Stimulated activated CD4-positive, alpha-beta T cell treated with anti-CD3 and anti-CD28 coated beads, Interleukin-4, amount 100 ng/mL, for 1 hour (primary cell): ENCODE measurements around the gene TMEM167B.
"Not testable (repeated sequence)": the region's sequence is repeated elsewhere in the genome, so short reads cannot be mapped to it uniquely, and the experiment has no call there.

Experiments
- DNase-seq: peaks from one replicate; pipeline ENCODE4 v3.0.0-alpha.2; 2020

TMEM167B gene

DNA sequence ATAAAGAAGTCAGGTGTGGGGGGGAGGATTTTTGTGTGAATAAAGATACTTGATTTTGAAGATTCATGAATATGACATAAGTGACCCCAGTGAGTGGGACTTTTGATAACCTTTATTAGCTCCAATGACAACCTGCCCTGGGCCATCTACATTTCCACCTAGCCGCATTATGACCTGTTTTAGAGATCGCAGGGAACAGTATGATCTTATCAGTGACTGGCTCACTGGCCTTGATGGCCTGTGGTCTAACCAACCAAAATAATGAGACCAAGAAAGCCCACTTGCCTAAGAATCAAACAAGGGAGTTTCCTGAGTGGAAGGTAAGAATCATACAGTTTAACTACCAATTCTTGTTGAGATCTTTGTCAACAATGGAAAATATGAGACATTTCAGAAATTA lies 25.1 kb downstream of the TMEM167B start:
- DNase-seq: no peak

DNA sequence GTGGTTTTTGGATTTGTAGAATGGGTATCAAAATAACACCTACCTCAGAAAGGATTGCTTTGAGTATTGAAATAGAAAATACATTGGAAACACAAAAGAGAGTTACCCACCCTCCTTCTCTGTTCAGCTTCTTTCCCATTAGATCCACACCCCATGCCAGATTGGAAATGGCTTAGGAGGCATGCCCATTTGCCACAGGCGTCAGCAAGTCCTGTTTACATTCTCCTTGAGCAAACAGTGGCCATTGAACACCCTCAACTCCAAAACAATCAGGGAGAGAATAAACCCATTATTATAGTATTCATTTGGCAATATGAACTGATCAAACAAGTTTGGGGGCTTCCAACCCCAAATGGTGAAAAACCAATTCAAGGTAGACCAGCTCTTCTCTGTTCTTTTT lies 25.7 kb downstream of the TMEM167B start:
- DNase-seq: no peak

DNA sequence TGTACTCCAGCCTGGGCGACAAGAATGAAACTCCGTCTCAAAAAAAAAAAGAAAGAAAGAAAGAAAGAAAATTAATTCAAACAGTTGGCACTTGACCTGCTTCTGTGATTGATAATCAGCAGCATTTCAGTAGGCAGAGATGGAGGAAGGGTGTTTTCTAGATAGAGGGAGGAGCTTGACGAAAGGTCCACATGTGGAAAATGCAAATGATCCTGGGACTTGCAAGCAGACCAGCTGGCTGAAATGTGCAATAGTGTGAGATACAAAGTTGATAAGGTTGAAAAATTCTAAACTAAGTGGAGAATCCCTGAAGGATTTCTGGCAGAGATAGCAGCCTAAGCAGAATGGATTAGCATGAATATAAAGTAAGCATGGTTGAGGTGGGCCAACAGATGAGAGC lies 27.5 kb downstream of the TMEM167B start:
- no peak for DNase-seq

DNA sequence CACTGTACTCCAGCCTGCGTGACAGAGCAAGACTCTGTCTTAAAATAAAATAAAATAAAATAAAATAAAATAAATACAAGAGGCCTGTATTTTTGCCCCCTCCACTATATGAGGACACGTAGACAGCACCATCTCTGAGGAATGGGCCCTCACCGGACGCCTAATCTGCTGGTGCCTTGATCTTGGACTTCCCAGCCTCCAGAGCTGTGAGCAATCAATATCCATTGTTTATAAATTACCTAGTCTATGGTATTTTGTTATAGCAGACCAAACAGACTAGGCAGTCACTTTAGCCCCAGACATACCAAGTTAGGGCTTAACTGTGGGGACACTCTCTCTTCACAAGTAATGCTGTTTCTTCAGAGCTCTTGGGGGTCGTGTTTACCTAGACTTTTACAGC lies 29.8 kb downstream of the TMEM167B start:
- DNase-seq: no peak

DNA sequence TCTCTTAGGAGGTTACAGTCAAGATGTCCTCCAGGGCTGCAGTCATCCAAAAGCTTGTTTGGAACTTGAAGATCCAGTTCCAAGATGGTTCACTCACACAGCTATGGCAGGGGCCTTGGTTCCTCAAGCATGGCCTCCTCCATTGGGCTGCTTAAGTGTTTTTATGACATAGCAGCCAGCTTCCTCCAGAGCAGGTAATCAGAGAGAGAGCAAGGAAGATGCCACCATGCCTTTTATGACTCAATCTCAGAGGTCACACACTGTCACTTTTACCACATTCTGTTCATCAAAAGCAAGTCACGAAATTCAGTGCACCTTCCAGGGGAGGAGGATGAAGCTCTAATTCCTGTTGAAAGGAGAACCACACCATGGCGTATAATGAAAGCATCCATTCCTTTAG lies 40.5 kb downstream of the TMEM167B start:
- DNase-seq: no peak

DNA sequence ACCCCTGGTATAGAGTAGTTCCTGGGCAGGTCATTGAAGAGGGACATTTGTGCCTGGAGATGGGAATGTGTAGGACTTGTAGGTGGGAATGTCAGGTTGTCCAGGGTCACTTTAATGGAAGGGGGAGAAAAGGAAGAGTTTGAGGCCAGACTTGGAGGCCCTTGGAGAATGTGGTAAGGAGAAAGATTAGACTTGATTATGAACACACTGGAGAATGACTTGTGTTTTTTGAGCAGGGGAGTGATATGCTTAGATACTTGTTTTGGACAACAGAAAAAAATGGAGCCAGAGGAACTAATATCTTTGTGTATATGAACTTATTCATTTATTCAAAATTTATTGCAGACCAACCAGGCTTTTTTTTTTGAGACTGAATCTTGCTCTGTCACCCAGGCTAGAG lies 41.2 kb downstream of the TMEM167B start:
- DNase-seq: no peak

DNA sequence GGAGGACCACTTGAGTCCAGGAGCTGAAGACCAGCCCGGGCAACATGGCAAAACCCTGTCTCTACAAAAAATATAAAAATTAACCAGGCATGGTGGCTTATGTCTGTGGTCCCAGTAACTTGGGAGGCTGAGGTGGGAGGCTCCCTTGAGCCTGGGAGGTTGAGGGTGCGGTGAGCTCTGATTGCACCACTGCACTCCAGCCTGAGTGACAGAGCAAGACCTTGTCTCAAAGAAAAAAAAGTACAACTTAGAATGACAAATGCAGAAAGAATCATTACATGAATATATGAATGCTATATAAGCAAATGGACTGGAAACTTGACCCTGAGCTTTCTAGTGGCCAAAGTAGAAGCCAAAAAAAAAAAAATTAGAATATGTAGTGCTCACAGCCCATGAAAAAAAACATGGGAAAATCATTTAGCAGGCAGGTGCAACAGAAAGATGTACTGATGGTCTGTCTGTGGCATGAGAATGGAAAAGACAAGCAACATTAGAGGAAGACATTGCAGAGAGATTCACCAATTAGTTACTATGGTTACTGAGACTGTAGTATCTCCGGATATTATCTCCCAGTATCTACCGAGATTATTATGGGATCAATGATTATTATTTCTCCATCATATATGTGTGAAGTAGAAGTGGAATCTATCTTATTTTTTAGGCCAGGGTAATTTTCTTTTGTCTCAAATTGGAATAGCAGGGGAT lies 42.6 kb downstream of the TMEM167B start:
- DNase-seq: no peak

DNA sequence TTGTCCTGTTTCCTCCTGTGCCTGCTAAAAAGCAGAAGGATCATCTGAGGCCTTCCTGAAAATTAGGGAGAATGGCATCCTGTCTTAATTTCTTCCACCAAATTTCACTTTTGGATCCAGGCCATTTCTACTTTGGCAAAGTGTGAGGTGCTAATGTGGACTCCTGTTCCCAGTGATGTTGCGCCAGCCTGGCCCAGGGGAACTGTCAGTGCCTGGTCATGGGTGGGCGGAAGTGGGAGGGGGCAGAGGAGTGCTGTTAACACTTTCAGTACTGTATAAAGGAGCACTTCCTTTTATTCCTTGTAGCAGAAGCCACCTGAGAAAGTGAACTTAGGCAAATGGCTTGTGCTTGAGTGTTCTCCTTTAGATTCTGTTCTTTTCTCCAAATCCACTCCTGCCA lies 43.3 kb downstream of the TMEM167B start:
- no peak for DNase-seq

DNA sequence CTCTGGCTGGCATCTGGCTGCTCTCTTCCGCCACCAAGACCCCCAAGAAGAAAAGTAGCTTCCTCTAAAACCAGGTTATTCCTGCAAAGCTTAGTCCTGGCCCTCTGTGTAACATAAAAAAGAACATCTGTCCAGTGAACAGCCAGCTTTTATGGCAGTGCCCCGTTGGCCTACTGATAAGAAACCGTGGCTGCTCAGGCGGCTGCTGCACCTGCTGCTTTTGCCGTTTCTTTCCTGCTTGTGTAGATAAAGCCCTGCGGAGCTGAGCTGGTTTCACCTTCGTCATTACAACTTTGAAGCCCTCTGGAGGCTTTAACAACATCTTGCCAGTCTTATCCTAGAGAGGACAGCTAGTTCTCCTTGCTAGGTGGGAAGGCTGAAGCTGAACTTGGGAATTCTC lies 43.9 kb downstream of the TMEM167B start:
- no peak for DNase-seq

DNA sequence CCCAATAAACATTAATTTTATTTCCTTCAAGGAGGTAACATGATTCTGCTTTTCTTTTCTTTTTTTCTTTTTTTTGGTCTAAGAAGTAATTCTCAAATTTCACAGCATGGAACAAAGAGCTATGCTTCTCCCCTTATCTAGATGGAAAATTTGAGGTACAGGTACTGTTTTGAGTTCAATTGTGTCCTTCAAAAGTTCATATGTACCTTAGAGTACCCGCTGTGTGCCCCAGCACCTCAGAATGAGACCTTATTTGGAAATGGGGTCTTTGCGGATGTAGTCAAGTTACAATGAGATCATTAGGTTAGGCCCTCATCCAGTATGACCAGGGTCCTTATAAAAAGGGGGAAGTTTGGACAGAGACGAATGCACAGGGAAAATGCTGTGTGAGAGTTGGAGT lies 45.4 kb downstream of the TMEM167B start:
- DNase-seq: no peak

DNA sequence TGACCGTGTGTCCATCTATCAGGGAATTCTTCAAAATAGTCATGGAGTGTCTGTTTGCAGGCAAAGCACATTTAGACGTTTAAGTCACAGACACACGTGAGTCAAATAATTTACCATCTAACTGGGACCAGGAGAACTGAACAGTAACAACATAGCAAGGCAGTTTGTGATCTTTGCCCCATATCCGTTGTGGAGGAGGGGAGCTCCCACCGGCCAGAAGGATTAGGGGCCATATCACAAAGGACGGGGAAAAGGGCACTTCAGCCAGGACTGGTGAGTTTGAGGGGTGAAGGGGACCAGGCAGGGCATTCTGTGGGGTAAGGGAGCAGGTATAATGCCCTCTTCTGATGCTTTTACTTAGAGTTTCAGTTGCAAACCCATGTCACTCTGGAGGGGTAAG lies 46.2 kb downstream of the TMEM167B start:
- no peak for DNase-seq

DNA sequence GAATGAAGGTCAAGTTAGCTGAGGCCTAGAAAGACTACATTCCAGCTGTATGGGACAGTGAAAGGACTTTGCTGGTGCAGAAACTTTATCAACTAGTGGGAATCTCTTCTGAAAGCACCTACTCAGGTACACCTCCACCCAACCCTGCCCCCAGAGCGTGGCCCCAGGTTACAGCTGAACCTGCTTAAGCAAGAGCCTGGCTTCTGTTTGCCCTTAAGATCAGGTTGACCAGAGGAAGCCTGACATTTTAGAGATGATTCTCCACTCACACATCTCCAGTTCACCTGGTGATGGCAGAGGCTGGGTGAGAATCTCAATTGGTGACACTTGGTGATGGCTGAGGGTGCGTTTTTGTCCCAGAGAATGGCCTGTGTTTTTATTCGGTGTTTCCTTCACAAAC lies 47.4 kb downstream of the TMEM167B start:
- DNase-seq: no peak

DNA sequence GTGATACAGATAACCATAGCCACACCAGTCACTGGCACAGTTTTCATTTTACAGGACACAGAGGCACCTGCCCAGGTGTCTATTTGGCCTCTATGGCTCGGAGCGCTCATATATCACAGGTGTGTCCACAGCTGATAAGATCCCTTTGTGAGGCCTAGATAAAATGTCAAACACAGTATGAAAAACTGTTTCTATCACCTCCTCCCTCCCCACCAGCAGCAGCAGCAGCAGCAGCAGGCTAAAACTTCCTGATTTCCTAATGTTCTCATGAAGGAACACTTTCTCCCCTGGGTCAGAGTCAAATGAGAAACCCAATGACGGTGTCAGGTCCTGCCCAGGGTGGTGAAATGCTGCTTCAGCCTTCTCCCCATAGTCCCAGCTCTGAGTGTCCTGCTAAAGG lies 47.8 kb downstream of the TMEM167B start:
- no peak for DNase-seq

DNA sequence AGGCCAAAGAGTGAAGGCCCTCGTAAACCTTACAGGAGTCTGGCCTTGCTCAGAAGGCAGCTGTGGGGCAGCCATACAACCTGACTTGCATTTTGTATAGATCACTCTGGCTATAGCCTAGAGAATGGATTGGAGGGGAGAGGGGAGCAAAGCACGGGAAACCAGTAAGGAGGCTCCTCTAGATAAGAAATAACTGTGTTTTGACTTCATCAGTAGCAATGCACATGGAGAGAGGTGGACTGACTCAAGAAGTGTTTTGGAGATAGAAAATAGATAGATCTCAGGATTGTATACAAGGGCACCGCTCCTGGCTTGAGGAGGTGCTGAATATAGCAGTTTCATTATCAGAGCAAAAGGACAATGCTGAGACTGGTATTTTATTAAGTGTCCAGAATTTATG lies 49.8 kb downstream of the TMEM167B start:
- no peak for DNase-seq

DNA sequence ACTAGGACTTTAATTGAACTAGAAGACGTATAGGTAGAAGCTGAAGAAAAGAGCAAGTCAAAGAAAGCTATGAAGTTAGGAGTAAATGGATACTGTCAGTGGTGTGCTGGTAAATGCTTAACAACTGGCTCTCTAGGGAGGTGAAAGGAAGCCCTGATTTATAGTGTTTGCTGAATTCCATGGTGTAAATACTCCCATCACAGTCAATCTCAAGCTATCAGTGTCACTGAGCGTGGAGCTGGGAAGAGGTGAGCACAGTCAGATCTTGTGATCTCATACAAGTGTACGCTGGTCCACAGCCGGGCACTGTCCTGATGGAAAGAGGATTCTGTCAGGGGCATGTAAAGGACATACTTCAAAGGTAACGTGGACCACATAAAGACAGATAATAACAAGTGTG lies 51.7 kb downstream of the TMEM167B start:
- DNase-seq: no peak

DNA sequence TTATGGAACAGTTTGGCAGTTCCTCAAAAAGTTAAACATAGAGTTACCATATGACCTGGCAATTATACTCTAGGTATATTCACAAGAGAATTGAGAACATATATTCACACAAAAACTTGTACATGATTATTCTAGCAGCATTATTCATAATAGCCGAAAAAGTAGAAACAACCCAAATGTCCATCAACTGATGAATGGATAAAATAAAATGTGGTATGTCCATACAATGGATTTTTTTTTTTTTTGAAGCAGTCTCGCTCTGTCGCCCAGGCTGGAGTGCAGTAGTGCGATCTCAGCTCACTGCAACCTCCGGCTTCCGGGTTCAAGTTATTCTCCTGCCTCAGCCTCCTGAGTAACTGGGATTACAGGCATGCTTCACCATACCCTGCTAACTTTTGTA lies 52.2 kb downstream of the TMEM167B start:
- DNase-seq: not testable (repeated sequence)
